Measurements from ENCODE around the gene DMD. TPM values are rescaled to one million over a fixed set of nuclear protein-coding genes. Genes with fewer than 3 reads are reported as not detected.

The DMD gene
- total and polyA plus RNA-seq, 2 experiments from 2014 or later, result 1.5 to 2.0 TPM

DNA sequence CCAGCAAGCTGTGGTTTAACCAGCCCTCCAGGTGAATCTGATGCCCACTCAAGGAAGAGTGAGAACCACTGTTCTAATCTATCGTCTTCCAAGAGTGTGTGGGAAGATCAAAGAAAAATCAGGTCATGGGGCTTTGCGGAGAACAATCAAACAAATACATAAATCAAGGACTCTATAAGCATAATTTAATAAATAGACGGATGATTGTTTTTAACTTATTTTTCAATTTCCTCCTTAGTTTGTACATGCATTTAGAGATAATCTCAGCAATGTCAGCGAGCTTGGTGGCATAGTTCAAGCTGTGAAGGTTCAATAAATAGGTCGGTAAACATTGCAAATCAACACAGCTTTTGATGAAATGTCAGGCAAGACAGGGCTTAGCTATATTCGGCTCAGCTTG lies 84.9 kb downstream of the DMD start:
- H3K4me1 ChIP-seq (ENCODE audit: insufficient read depth), result no peaks in the 10 kb centered on the region
- no peak overlapping the region for H3K4me3 ChIP-seq
- no peak overlapping the region for H2AFZ ChIP-seq
- H3K4me2 ChIP-seq (ENCODE audit: unreplicated experiment), result no peak overlapping the region
- H3K9me3 ChIP-seq (ENCODE audit: low read depth), result no peaks in the 10 kb centered on the region
- H3K9ac ChIP-seq, result no peak overlapping the region
- H3K27me3 ChIP-seq (replicated peaks; ENCODE audit: insufficient read depth), result no peaks in the 10 kb centered on the region
- in situ Hi-C loops (cut with MboI), result no loop called here
- no peaks in the 10 kb centered on the region for H3K9me2 ChIP-seq (ENCODE audit: insufficient read depth)
- H3K79me2 ChIP-seq (ENCODE audit: insufficient read depth), result no peaks in the 10 kb centered on the region
- TF ChIP-seq EZH2 (IDR thresholded peaks at IDR 0.05; ENCODE audit: insufficient read depth, poor library complexity, severe bottlenecking), result no peak
- no peak for TF ChIP-seq EZH2phosphoT487 (IDR thresholded peaks at IDR 0.05; ENCODE audit: insufficient read depth, low read depth)
- no peaks in the 10 kb centered on the region for H3K36me3 ChIP-seq (ENCODE audit: low read depth)
- DNase-seq, result no peak
- 24 to 32% methylated on average over 6 of the region's 6 CpGs for WGBS, 2 experiments (ENCODE audit: low coverage in 1 of 2, low lambda C conversion rate in 2 of 2, missing lambda C conversion rate in 2 of 2)
- H3K27ac ChIP-seq, result no peak overlapping the region
- no peaks in the 10 kb centered on the region for H4K20me1 ChIP-seq (ENCODE audit: insufficient read depth)
- no peaks in the 10 kb centered on the region for H3F3A ChIP-seq (ENCODE audit: insufficient read depth)

DNA sequence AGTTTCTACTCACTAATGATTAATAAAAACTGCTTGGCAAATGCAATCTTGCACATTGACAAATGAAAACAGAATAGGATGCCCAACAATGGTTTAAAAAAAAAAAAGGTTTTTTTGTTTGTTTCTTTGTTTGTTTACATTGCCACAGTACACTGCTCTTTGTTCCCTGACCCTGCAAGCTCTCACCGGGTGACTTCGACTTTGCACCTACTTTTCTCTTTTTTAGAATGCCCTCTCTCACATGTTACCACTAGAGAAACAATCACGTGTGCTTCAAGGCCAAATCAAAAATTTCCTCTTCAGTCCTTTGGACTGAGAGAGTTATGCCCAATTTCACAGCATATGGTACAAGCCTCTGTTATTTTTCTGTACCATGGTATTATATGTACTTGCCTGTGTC lies 101.5 kb downstream of the DMD start:
- Histone ChIP-seq H3K79me2 (ENCODE audit: insufficient read depth) (no peaks in the 10 kb centered on the region), H4K20me1 (ENCODE audit: insufficient read depth) (no peaks in the 10 kb centered on the region), H2AFZ (no peak overlapping the region), H3F3A (ENCODE audit: insufficient read depth) (no peaks in the 10 kb centered on the region), H3K4me3 (no peak overlapping the region), H3K9me2 (ENCODE audit: insufficient read depth) (no peaks in the 10 kb centered on the region), H3K4me2 (ENCODE audit: unreplicated experiment) (no peak overlapping the region), H3K4me1 (ENCODE audit: insufficient read depth) (no peaks in the 10 kb centered on the region), H3K9me3 (ENCODE audit: low read depth) (no peaks in the 10 kb centered on the region), H3K27me3 (replicated peaks; ENCODE audit: insufficient read depth) (no peaks in the 10 kb centered on the region), H3K36me3 (ENCODE audit: low read depth) (no peaks in the 10 kb centered on the region), H3K27ac (no peak overlapping the region), H3K9ac (no peak overlapping the region)
- WGBS, 2 experiments (ENCODE audit: low coverage in 1 of 2, low lambda C conversion rate in 2 of 2, missing lambda C conversion rate in 2 of 2), result 0 to 2% methylated on average over 3 of the region's 3 CpGs
- no peak for TF ChIP-seq EZH2phosphoT487 (IDR thresholded peaks at IDR 0.05; ENCODE audit: insufficient read depth, low read depth)
- in situ Hi-C loops (cut with MboI), result no loop called here
- DNase-seq, result no peak

DNA sequence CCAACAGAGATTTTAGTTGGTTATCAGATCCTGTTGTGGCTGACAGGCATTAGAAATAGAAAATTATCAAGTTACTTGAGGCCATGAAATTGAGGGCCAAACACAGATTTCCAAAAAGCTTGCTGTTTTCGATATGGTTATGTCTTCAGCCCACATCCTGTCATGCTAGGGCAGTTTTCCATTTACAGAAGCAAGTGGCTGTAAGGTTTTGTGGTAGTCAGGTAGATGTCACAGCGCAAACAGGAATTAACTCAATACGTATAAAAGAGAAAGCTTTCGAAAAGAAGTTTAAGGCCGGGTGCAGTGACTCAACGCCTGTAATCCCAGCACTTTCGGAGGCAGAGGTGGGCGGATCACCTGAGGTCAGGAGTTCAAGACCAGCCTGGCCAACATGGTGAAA lies 104.6 kb downstream of the DMD start:
- Histone ChIP-seq H4K20me1 (ENCODE audit: insufficient read depth) (no peaks in the 10 kb centered on the region), H3K9ac (no peak overlapping the region), H2AFZ (no peak overlapping the region), H3K4me1 (ENCODE audit: insufficient read depth) (no peaks in the 10 kb centered on the region), H3K79me2 (ENCODE audit: insufficient read depth) (no peaks in the 10 kb centered on the region), H3K9me3 (ENCODE audit: low read depth) (no peaks in the 10 kb centered on the region), H3K36me3 (ENCODE audit: low read depth) (no peaks in the 10 kb centered on the region), H3F3A (ENCODE audit: insufficient read depth) (no peaks in the 10 kb centered on the region), H3K27me3 (replicated peaks; ENCODE audit: insufficient read depth) (no peaks in the 10 kb centered on the region), H3K4me3 (no peak overlapping the region), H3K4me2 (ENCODE audit: unreplicated experiment) (no peak overlapping the region), H3K9me2 (ENCODE audit: insufficient read depth) (no peaks in the 10 kb centered on the region), H3K27ac (no peak overlapping the region)
- no peak for TF ChIP-seq EZH2phosphoT487 (IDR thresholded peaks at IDR 0.05; ENCODE audit: insufficient read depth, low read depth)
- TF ChIP-seq EZH2 (IDR thresholded peaks at IDR 0.05; ENCODE audit: insufficient read depth, poor library complexity, severe bottlenecking), result no peak
- in situ Hi-C loops (cut with MboI), result no loop called here
- WGBS, 2 experiments (ENCODE audit: low coverage in 1 of 2, low lambda C conversion rate in 2 of 2, missing lambda C conversion rate in 2 of 2), result 54 to 62% methylated on average over 6 to 8 of the region's 8 CpGs
- no peak for DNase-seq

DNA sequence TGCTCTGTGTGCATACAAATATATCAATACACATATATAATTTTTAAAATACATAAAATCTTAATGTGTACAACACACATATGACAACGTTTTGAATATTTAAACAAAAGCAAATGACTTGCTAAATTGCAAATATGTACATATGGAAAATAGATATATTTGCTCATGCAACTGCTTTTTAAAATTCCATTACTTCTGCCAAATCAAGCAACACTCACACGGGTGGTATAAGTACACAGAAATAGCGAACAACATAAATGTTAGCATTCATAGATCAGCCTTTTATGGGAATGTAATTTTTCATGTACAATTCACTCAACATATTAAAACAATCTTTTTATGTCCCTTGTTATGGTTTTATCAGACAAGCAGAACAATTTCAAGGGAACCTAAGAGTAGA lies 116.3 kb downstream of the DMD start:
- in situ Hi-C loops (cut with MboI), result no loop called here

DNA sequence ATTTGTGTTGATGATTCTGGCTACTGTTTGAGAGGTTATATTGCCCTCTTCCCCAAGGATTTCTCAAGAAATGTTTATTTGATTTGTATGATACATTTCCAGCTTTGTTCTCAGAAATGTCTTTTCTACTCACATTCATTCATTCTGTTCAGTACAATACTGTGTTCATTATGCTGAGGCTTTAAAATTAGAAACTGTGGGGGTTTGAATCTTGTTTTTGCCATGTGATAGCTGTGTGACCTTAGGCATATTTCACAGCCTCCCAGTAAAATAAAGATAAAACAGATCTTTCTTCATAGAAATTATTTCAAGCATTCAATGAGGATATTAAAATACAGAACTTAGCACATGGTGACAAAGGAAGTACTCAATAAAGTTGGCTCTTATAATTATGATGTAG lies 123.9 kb downstream of the DMD start:
- no peak overlapping the region for H3K4me2 ChIP-seq (ENCODE audit: unreplicated experiment)
- no peaks in the 10 kb centered on the region for H3K9me2 ChIP-seq (ENCODE audit: insufficient read depth)
- H3F3A ChIP-seq (ENCODE audit: insufficient read depth), result no peaks in the 10 kb centered on the region
- H3K4me1 ChIP-seq (ENCODE audit: insufficient read depth), result no peaks in the 10 kb centered on the region
- H4K20me1 ChIP-seq (ENCODE audit: insufficient read depth), result no peaks in the 10 kb centered on the region
- H3K9ac ChIP-seq, result no peak overlapping the region
- in situ Hi-C loops (cut with MboI), result no loop called here
- H3K9me3 ChIP-seq (ENCODE audit: low read depth), result no peaks in the 10 kb centered on the region
- no peak overlapping the region for H3K27ac ChIP-seq
- DNase-seq, result no peak
- no peak overlapping the region for H3K4me3 ChIP-seq
- no peaks in the 10 kb centered on the region for H3K36me3 ChIP-seq (ENCODE audit: low read depth)
- no peak for TF ChIP-seq EZH2 (IDR thresholded peaks at IDR 0.05; ENCODE audit: insufficient read depth, poor library complexity, severe bottlenecking)
- TF ChIP-seq EZH2phosphoT487 (IDR thresholded peaks at IDR 0.05; ENCODE audit: insufficient read depth, low read depth), result no peak
- no peak overlapping the region for H2AFZ ChIP-seq
- H3K79me2 ChIP-seq (ENCODE audit: insufficient read depth), result no peaks in the 10 kb centered on the region
- no peaks in the 10 kb centered on the region for H3K27me3 ChIP-seq (replicated peaks; ENCODE audit: insufficient read depth)

More for the DNA sequence above, 116.3 kb downstream of the DMD start:
- Histone ChIP-seq H3K9me2 (ENCODE audit: insufficient read depth) (no peaks in the 10 kb centered on the region), H3K4me3 (no peak overlapping the region), H2AFZ (no peak overlapping the region), H3K4me2 (ENCODE audit: unreplicated experiment) (no peak overlapping the region), H4K20me1 (ENCODE audit: insufficient read depth) (no peaks in the 10 kb centered on the region), H3F3A (ENCODE audit: insufficient read depth) (no peaks in the 10 kb centered on the region), H3K36me3 (ENCODE audit: low read depth) (no peaks in the 10 kb centered on the region), H3K4me1 (ENCODE audit: insufficient read depth) (no peaks in the 10 kb centered on the region), H3K27me3 (replicated peaks; ENCODE audit: insufficient read depth) (no peaks in the 10 kb centered on the region), H3K9ac (no peak overlapping the region), H3K27ac (no peak overlapping the region), H3K79me2 (ENCODE audit: insufficient read depth) (no peaks in the 10 kb centered on the region), H3K9me3 (ENCODE audit: low read depth) (no peaks in the 10 kb centered on the region)
- no peak for TF ChIP-seq EZH2 (IDR thresholded peaks at IDR 0.05; ENCODE audit: insufficient read depth, poor library complexity, severe bottlenecking)
- TF ChIP-seq EZH2phosphoT487 (IDR thresholded peaks at IDR 0.05; ENCODE audit: insufficient read depth, low read depth), result no peak
- WGBS, 2 experiments (ENCODE audit: low coverage in 1 of 2, low lambda C conversion rate in 2 of 2, missing lambda C conversion rate in 2 of 2), result 7 to 9% methylated on average over 3 of the region's 3 CpGs
- no peak for DNase-seq

Measured in GM23248 (cell line).